HEK293 (cell line): ENCODE results near the gene ANKRD40.

Experiments
- ATF2 ChIP-seq: fragments of 450-650 bp; formaldehyde crosslinking; IDR thresholded peaks from 2 replicates; pipeline ENCODE4 v1.5.1; 2016; ENCODE audit warnings: missing biosample characterization, missing genetic modification characterization, low read depth
- CTCF ChIP-seq: fragments of 450-650 bp; formaldehyde crosslinking; IDR thresholded peaks from 2 replicates; pipeline ENCODE4 v1.5.1; 2016; ENCODE audit warnings: missing biosample characterization, missing genetic modification characterization
- PRDM1 ChIP-seq: fragments of 450-650 bp; formaldehyde crosslinking; IDR thresholded peaks from 2 replicates; pipeline ENCODE4; 2016; ENCODE audit warnings: missing biosample characterization, missing genetic modification characterization
- ZBTB1 ChIP-seq: fragments of 450-650 bp; formaldehyde crosslinking; IDR thresholded peaks from 2 replicates; pipeline ENCODE4 v1.5.1; 2016; ENCODE audit warnings: missing biosample characterization, missing genetic modification characterization
- ZFP37 ChIP-seq: fragments of 450-650 bp; formaldehyde crosslinking; IDR thresholded peaks from 2 replicates; pipeline ENCODE4 v1.5.1; 2016; ENCODE audit warnings: missing biosample characterization, missing genetic modification characterization
- ZNF23 ChIP-seq: fragments of 450-650 bp; formaldehyde crosslinking; IDR thresholded peaks from 2 replicates; pipeline ENCODE4 v1.5.1; 2016; ENCODE audit warnings: missing biosample characterization, missing genetic modification characterization, borderline replicate concordance
- ZNF24 ChIP-seq: fragments of 450-650 bp; formaldehyde crosslinking; IDR thresholded peaks from 2 replicates; pipeline ENCODE4 v1.5.1; 2016; ENCODE audit warnings: missing biosample characterization, missing genetic modification characterization
- ZNF558 ChIP-seq: fragments of 450-650 bp; formaldehyde crosslinking; IDR thresholded peaks from 2 replicates; pipeline ENCODE4 v1.5.1; 2016; ENCODE audit warnings: missing biosample characterization, missing genetic modification characterization
- ZNF830 ChIP-seq: fragments of 450-650 bp; IDR thresholded peaks from 2 replicates; pipeline ENCODE4 v1.5.0; 2018; ENCODE audit warnings: missing biosample characterization, missing genetic modification characterization, low read depth, mild to moderate bottlenecking, moderate library complexity

GRCh38 chr17:50685691-50686493 lies 21.8 kb downstream of the ANKRD40 start:
- TF ChIP-seq ATF2 (tag by site-specific recombination) (no peak), PRDM1 (tag by site-specific recombination) (no peak), ZNF830 (tag by site-specific recombination) (no peak), ZNF558 (tag by site-specific recombination) (no peak), ZFP37 (tag by site-specific recombination) (no peak), CTCF (tag by site-specific recombination) (no peak), ZNF23 (tag by site-specific recombination) (no peak), ZBTB1 (tag by site-specific recombination) (no peak), ZNF24 (no peak)
